ENCODE measurements around the gene TENM4.

GRCh38 chr11:78691215-78691614 lies 749.6 kb downstream of the TENM4 start:
- TF ChIP-seq CTCF (IDR thresholded peaks at IDR 0.05) (no peak), POLR2A (IDR thresholded peaks at IDR 0.05) (no peak)

Data from uterus (tissue), 2 donors.